Measurements from ENCODE around the gene EXOC3.

- TF ChIP-seq CTCF (IDR thresholded peaks at IDR 0.05; ENCODE audit: low read length): no peak
- TF ChIP-seq EZH2 (IDR thresholded peaks at IDR 0.05; ENCODE audit: borderline replicate concordance, low read length): no peak
Measured at GRCh38 chr5:485113-485945, 42.4 kb downstream of the EXOC3 start.

Data from OCI-LY1 (cell line).